A549 treated with CpdA at 1 μM for 4 hours (cell line): ENCODE results near the gene ASPHD2. TPM values are rescaled to one million over a fixed set of nuclear protein-coding genes. Genes with fewer than 3 reads are reported as not detected.

Source experiments
- total RNA-seq: library from RNA; stranded (reverse); fragments of 200-300 nt; extraction: Qiagen RNA extraction; gene quantifications from 5 replicates; pipeline ENCODE4 v1.2.3, GENCODE V29; 2022; ENCODE audit warnings: low read depth

Gene ASPHD2, protein sequence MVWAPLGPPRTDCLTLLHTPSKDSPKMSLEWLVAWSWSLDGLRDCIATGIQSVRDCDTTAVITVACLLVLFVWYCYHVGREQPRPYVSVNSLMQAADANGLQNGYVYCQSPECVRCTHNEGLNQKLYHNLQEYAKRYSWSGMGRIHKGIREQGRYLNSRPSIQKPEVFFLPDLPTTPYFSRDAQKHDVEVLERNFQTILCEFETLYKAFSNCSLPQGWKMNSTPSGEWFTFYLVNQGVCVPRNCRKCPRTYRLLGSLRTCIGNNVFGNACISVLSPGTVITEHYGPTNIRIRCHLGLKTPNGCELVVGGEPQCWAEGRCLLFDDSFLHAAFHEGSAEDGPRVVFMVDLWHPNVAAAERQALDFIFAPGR
- 0.75 to 1.4 TPM (median 1.3 TPM) in 5 replicates for total RNA-seq

GRCh38 chr22:26428515-26429457 is at the start of gene ASPHD2:
TSS of gene ASPHD2 (plus strand) at chr22:26429260. CDS start at chr22:26433616, 4,356 bp downstream.

GRCh38 chr22:26483439-26484359 is 54.6 kb downstream of the ASPHD2 start, which contains the start of the genes HPS4 and SRRD:
TSS of gene HPS4 (minus strand) at chr22:26483783. CDS start at chr22:26481762, 2,021 bp downstream.
TSS of gene SRRD (plus strand) at chr22:26483877. CDS start at chr22:26483891, 14 bp downstream.

Other genes with a start within 250 kb of the ASPHD2 start
- 14.7 to 17.3 TPM (median 16.1 TPM) in 5 replicates for gene HPS4, start 54.5 kb downstream of the ASPHD2 start, total RNA-seq
- 18.2 to 29.1 TPM (median 27.6 TPM) in 5 replicates for gene SRRD, start 54.6 kb downstream of the ASPHD2 start, total RNA-seq
- gene TFIP11, start 83.2 kb downstream of the ASPHD2 start, total RNA-seq: 22.2 to 27.3 TPM (median 23.8 TPM) in 5 replicates
- 9.2 to 14.0 TPM (median 11.4 TPM) in 5 replicates for gene TPST2, start 160.9 kb downstream of the ASPHD2 start, total RNA-seq
- gene CRYBB1, start 188.8 kb downstream of the ASPHD2 start, total RNA-seq: not detected in 5 replicates
- not detected in 5 replicates for gene CRYBA4, start 192.7 kb downstream of the ASPHD2 start, total RNA-seq
- 0.27 to 1.0 TPM (median 0.40 TPM) in 5 replicates for gene MIAT, start 228.3 kb downstream of the ASPHD2 start, total RNA-seq